ENCODE data around the gene RAB7B.

- TF ChIP-seq, protein P1, sequence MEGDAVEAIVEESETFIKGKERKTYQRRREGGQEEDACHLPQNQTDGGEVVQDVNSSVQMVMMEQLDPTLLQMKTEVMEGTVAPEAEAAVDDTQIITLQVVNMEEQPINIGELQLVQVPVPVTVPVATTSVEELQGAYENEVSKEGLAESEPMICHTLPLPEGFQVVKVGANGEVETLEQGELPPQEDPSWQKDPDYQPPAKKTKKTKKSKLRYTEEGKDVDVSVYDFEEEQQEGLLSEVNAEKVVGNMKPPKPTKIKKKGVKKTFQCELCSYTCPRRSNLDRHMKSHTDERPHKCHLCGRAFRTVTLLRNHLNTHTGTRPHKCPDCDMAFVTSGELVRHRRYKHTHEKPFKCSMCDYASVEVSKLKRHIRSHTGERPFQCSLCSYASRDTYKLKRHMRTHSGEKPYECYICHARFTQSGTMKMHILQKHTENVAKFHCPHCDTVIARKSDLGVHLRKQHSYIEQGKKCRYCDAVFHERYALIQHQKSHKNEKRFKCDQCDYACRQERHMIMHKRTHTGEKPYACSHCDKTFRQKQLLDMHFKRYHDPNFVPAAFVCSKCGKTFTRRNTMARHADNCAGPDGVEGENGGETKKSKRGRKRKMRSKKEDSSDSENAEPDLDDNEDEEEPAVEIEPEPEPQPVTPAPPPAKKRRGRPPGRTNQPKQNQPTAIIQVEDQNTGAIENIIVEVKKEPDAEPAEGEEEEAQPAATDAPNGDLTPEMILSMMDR (IDR thresholded peaks at IDR 0.05) = no peak
- TF ChIP-seq POLR2A (IDR thresholded peaks at IDR 0.05) = no peak
Measured at GRCh38 chr1:206013026-206013795, 10.0 kb upstream of the RAB7B start.

Data from lower leg skin (tissue), 3 donors.